HG03108 (cell line): ENCODE results near the gene PRKCH.
"Not testable (repeated sequence)": the region's sequence is repeated elsewhere in the genome, so short reads cannot be mapped to it uniquely, and the experiment has no call there.

ENCODE experiments used
- ATAC-seq: cut with Tn5 transposase; IDR thresholded peaks from one replicate; pipeline ENCODE4 v1.9.1; 2021; ENCODE audit warnings: moderate library complexity; ENCODE audit not compliant: unreplicated experiment

PRKCH gene

DNA sequence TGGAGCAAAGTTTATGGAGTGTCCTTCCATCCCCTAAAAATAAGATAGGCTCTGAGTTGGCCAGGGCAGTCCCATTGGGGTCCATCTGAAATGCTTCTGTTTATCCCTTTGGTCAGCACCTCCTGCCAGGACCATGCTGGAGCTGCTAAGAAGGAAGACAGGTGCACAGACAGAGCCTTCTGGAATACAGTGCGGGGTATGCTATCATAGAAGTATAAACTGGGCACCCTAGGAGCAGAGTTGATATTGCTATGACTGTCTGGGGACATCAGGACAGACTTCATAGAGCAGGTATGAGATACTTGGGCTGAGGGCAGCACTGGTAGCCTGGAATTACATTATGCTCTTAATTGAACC is 203.5 kb downstream of the PRKCH start:
- ATAC-seq: no peak

- peak; percentile 86 for ATAC-seq
These were observed 204.1 kb downstream of the PRKCH start for GRCh38 chr14:61525293-61526011.

GRCh38 chr14:61526405-61527312 is 205.3 kb downstream of the PRKCH start:
- ATAC-seq: no peak

- no peak for ATAC-seq
These were observed 206.1 kb downstream of the PRKCH start for GRCh38 chr14:61527325-61528100.

DNA sequence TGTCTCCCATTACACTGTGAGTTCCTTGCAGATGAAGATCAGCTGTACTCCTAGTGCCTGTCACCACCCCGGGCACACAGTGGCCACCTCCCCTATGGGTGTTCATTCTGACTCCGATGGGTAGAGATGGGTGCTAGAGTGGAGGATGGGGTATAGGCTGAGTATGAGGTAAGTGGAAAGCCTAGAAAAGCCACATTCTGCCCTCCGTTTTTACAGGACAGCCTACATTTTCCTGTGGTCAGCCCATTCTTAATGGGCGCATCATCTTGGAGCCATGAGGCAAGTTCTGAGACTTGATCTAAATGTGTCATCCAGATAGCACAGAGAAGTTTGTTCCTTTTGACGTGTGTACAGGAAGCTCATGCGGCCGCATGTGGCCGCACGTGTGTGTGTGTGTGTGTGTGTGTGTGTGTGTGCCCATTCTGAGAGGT is 207.2 kb downstream of the PRKCH start:
- ATAC-seq: no peak

DNA sequence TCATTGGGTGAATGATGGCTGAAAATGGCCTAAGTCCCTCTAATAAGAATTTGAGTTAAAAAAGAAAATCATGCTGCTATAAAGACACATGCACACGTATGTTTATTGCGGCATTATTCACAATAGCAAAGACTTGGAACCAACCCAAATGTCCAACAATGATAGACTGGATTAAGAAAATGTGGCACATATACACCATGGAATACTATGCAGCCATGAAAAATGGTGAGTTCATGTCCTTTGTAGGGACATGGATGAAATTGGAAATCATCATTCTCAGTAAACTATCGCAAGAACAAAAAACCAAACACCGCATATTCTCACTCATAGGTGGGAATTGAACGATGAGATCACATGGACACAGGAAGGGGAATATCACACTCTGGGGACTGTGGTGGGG is 208.0 kb downstream of the PRKCH start:
- not testable (repeated sequence) for ATAC-seq

- ATAC-seq: no peak
These were observed 208.9 kb downstream of the PRKCH start for GRCh38 chr14:61530296-61530695.

DNA sequence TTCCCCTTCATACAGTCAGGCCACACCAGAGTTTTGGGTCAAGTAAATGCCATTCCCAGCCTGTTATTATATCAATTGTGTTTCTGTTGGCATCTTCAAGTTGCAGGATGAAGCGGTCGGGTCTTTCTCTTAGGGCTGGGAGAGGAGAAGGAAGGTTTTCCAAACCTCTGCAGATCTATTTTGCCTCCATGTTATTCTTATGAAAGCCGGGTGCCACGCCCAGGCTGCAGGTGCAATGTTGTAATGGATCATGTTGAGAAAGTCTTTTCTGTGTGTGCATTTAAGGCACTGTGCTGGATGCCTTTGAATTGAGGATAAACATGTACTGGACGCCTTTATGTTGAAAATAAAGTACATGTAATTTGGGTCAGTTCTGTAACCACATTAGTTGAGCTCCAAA is 209.5 kb downstream of the PRKCH start:
- ATAC-seq: no peak

- no peak for ATAC-seq
These were observed 210.2 kb downstream of the PRKCH start for GRCh38 chr14:61531465-61532122.

- ATAC-seq: no peak
These were observed 210.7 kb downstream of the PRKCH start for GRCh38 chr14:61532123-61532505.

DNA sequence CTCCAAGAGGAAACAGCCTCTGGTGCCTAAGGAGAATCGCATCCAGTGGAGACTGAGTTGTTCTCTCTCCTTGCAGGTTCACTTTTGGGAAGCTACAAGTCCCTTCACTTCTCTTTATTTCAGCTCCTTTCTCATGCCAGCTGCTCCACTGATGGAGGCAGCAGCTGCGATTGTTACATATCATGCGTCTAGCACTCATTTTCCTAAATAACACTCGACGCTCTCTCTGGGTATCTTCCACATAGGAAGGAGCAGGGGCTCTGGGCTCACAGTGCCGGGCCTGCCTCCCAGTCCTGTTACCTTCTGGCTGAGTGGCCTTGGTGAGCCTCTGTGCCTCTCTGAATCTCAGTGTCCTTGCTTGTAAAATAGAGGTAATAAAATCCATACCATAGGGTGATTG is 211.4 kb downstream of the PRKCH start:
- no peak for ATAC-seq

DNA sequence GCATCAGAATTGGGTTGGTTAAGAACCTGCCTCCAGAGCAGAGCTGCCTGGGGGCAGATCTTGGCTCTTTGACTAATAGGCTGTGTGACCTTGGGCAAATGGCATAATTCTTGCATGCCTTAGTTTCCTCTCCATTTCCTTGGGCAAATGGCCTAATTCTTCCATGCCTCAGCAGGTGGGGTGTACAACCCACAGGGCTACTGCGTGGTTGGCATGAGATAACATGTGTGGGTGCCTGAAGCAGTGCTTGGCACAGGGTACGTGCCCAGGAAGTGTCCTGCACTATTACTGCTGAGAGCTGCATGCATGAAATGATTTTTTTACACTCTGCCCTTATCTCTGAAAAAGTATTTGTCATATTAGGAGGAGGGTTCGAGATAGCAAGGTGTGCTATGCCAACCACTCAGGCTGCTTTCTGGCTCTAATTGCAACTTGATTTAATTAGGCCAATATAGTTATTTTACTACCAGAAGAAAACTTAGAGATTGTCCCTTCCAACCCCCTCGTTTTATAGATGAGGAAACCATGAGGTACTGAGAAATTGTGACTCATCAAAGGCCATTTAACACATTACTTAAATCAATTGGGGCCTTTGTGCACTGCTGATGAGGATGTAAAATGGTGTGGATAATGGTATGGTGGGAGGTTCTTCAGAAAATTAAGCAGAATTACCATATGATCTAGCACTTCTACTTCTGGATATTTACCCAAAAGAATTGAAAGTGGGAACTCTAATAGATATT is 212.3 kb downstream of the PRKCH start:
- no peak for ATAC-seq

- ATAC-seq: no peak
These were observed 213.7 kb downstream of the PRKCH start for GRCh38 chr14:61535032-61535431.

DNA sequence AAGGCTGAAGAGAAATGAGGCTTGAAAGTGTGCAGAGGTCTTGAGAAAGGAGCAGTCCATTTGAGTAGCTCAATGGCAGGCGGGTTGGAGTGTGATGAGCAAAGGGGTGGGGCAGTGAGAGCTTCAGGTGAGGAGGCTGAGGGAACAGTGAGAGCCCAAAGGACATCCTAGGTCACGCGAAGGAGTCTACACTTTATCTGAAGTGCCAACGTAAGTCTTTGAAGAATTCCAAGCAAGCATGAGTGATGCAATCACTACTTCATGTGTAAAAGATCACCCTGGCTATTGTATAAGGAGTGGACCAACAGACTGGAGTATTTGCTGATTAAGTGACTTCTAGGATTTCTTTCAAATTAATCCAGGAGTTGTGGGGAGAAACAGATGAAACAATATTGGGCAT is 214.1 kb downstream of the PRKCH start:
- ATAC-seq: no peak

DNA sequence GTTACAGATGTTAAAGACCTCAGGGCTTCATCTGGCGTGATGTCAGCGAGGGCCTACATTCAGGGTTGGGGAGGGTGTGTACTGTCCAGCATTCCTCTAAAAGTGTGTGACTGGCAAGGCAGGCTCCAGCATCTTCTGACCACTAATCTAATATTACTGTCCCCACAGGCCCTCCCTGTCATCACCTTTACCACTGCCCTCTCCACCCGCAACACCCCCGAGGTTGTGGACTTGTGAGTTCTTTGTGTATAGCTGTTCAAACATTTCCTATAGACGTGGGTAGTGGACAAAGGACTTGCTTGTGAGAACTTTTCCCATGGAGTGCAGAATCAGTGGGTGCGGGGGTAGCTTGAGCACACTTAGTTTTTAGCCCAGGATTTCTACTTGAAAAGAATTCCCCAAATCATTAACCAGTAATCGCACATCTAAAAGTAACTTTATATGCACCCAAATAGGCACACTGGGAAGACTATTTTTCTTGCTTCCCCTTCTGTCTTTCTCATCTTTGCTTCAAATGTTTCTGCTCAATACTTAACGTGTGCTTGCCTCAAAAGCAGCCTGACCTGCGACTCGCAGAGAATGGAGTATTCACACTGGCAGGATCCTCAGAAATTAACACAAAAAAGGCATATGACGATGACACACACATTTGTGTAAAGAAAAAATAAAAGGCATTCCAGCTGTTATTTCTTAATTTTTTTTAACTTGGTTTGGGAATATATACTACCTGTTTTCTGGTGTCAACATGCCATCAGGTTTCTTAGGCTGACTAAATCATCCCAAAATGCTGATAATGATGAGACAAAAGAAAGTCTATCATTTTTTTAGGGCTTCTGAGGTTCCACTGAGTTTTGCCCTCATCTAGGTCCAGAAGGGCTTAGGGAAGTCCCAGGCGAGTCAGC is 215.5 kb downstream of the PRKCH start:
- ATAC-seq: no peak

DNA sequence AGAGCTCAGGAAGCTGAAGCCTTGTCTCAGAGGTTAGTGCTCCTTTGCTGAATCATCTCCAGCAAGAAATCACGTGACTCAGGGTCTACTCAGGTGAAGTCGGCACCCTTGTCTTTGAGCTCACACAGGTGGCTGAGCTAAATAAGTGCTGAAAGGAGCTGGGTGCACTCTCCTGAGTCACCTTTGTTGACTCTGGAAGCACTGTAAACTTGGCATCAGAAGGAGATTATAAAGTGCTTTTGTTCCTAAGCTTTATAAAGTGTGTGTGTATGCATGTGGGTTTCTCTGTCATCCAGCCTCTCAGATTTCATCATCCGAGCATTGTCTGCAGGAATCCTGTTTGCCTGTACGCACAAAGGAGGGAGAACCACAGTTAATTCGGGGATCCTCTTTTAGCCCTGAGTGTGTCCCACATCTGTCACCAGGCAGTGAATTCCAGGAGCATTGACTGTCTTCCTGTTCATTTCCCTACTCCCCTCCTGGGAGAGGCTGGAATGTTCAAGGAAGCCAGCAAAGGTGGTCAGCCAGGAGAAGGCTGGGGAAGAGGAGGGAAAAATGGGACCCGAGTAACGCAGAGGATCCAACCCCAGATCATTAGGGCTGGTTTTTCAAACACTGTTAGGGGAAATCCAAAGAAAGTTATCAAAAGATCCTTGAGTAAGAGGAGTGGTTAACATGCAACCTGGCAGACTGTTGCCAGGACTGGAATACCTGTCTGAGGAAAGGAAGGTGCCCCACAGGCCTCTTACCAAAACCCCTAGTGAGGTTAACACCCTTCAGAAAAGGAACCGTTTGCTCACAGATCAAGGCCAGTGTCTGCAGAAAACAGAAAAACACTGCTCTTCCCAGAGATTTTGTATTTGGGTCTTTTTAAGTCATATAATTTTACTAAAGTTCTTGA is 216.4 kb downstream of the PRKCH start:
- ATAC-seq: peak; percentile 52

- no peak for ATAC-seq
These were observed 217.2 kb downstream of the PRKCH start for GRCh38 chr14:61538464-61539022.

GRCh38 chr14:61539631-61540030 is 218.3 kb downstream of the PRKCH start:
- ATAC-seq: no peak
